HG02870 (cell line): ENCODE results near the gene INTS14.
"Not testable (repeated sequence)": the region's sequence is repeated elsewhere in the genome, so short reads cannot be mapped to it uniquely, and the experiment has no call there.

Source experiments
- ATAC-seq: cut with Tn5 transposase; IDR thresholded peaks from one replicate; pipeline ENCODE4 v1.9.1; 2021; ENCODE audit warnings: mild to moderate bottlenecking, moderate library complexity; ENCODE audit not compliant: unreplicated experiment

Gene INTS14

GRCh38 chr15:65583701-65584100 lies 27.2 kb downstream of the INTS14 start:
- peak; percentile 61 for ATAC-seq

GRCh38 chr15:65580287-65580686 lies 30.6 kb downstream of the INTS14 start:
- ATAC-seq, result no peak

GRCh38 chr15:65579762-65580161 lies 31.2 kb downstream of the INTS14 start:
- ATAC-seq, result no peak

GRCh38 chr15:65578904-65579728 lies 31.8 kb downstream of the INTS14 start:
- no peak for ATAC-seq

- ATAC-seq, result no peak
Measured at GRCh38 chr15:65577129-65577996, 33.6 kb downstream of the INTS14 start.

GRCh38 chr15:65576664-65577063 lies 34.3 kb downstream of the INTS14 start:
- no peak for ATAC-seq

GRCh38 chr15:65571971-65572370 lies 39.0 kb downstream of the INTS14 start:
- no peak for ATAC-seq

- ATAC-seq, result no peak
Measured at GRCh38 chr15:65569728-65570127, 41.2 kb downstream of the INTS14 start.

- ATAC-seq, result no peak
Measured at GRCh38 chr15:65561934-65562333, 49.0 kb downstream of the INTS14 start.

- ATAC-seq, result no peak
Measured at GRCh38 chr15:65559941-65560340, 51.0 kb downstream of the INTS14 start.

- ATAC-seq, result no peak
Measured at GRCh38 chr15:65558997-65559760, 51.8 kb downstream of the INTS14 start.

- no peak for ATAC-seq
Measured at GRCh38 chr15:65558336-65558735, 52.6 kb downstream of the INTS14 start.

GRCh38 chr15:65556622-65557021 lies 54.3 kb downstream of the INTS14 start:
- ATAC-seq, result no peak

GRCh38 chr15:65553691-65554090 lies 57.2 kb downstream of the INTS14 start:
- ATAC-seq, result no peak

GRCh38 chr15:65552851-65553250 lies 58.1 kb downstream of the INTS14 start:
- ATAC-seq, result not testable (repeated sequence)

- no peak for ATAC-seq
Measured at GRCh38 chr15:65551183-65551582, 59.7 kb downstream of the INTS14 start.

GRCh38 chr15:65550681-65551098 lies 60.2 kb downstream of the INTS14 start:
- ATAC-seq, result no peak

GRCh38 chr15:65549288-65549687 lies 61.6 kb downstream of the INTS14 start:
- not testable (repeated sequence) for ATAC-seq

GRCh38 chr15:65547841-65548240 lies 63.1 kb downstream of the INTS14 start:
- ATAC-seq, result no peak

GRCh38 chr15:65541231-65541820 lies 69.6 kb downstream of the INTS14 start:
- ATAC-seq, result no peak

- ATAC-seq, result no peak
Measured at GRCh38 chr15:65540314-65540713, 70.6 kb downstream of the INTS14 start.
